Measurements from ENCODE around the gene GALNT14.
A peak's percentile ranks its signal among the peaks of the same experiment; 100 is the strongest.

Gene GALNT14

GRCh38 chr2:31086590-31086989 is 51.6 kb downstream of the GALNT14 start:
- DNase-seq = no peak

- no peak for DNase-seq
Measured at GRCh38 chr2:31083234-31083993, 54.8 kb downstream of the GALNT14 start.

GRCh38 chr2:31082002-31082401 is 56.2 kb downstream of the GALNT14 start:
- DNase-seq = no peak

- no peak for DNase-seq
Measured at GRCh38 chr2:31081492-31081891, 56.7 kb downstream of the GALNT14 start.

GRCh38 chr2:31080361-31080760 is 57.9 kb downstream of the GALNT14 start:
- no peak for DNase-seq

- DNase-seq = no peak
Measured at GRCh38 chr2:31079665-31080064, 58.6 kb downstream of the GALNT14 start.

GRCh38 chr2:31078579-31079105 is 59.6 kb downstream of the GALNT14 start:
- no peak for DNase-seq

- no peak for DNase-seq
Measured at GRCh38 chr2:31078011-31078410, 60.2 kb downstream of the GALNT14 start.

- no peak for DNase-seq
Measured at GRCh38 chr2:31075941-31076590, 62.2 kb downstream of the GALNT14 start.

GRCh38 chr2:31075431-31075830 is 62.8 kb downstream of the GALNT14 start:
- no peak for DNase-seq

GRCh38 chr2:31071741-31072140 is 66.5 kb downstream of the GALNT14 start:
- no peak for DNase-seq

GRCh38 chr2:31070339-31071125 is 67.7 kb downstream of the GALNT14 start:
- DNase-seq = no peak

GRCh38 chr2:31069643-31070325 is 68.5 kb downstream of the GALNT14 start:
- DNase-seq = no peak

GRCh38 chr2:31067259-31067658 is 71.0 kb downstream of the GALNT14 start:
- no peak for DNase-seq

- DNase-seq = no peak
Measured at GRCh38 chr2:31066551-31066950, 71.7 kb downstream of the GALNT14 start.

- DNase-seq = no peak
Measured at GRCh38 chr2:31066086-31066485, 72.2 kb downstream of the GALNT14 start.

GRCh38 chr2:31065356-31065755 is 72.9 kb downstream of the GALNT14 start:
- peak in 1 of 2 experiments; percentile 65 for DNase-seq

- no peak for DNase-seq
Measured at GRCh38 chr2:31060397-31060796, 77.8 kb downstream of the GALNT14 start.

- DNase-seq = no peak
Measured at GRCh38 chr2:31058096-31059035, 79.9 kb downstream of the GALNT14 start.

- DNase-seq = no peak
Measured at GRCh38 chr2:31057691-31058090, 80.5 kb downstream of the GALNT14 start.

- no peak for DNase-seq
Measured at GRCh38 chr2:31055938-31056337, 82.3 kb downstream of the GALNT14 start.
